Muscle layer of duodenum (tissue), 2 donors: ENCODE data around the gene IL17A.
"Not testable (repeated sequence)": the region's sequence is repeated elsewhere in the genome, so short reads cannot be mapped to it uniquely, and the experiment has no call there.

ENCODE experiments used
- H3K27ac ChIP-seq: one replicate; pipeline ENCODE4 v1.7.0; 2013; ENCODE audit warnings: mild to moderate bottlenecking, low read length
- H3K27me3 ChIP-seq: one replicate; pipeline ENCODE4 v1.7.0; 2013; ENCODE audit warnings: low read depth, mild to moderate bottlenecking, control low read depth, low read length
- H3K36me3 ChIP-seq, 2 donors: one replicate each; pipeline ENCODE4 v1.7.0; 2013; ENCODE audit warnings: low read length in 2 of 2, control low read depth in 1 of 2, mild to moderate bottlenecking in 1 of 2; ENCODE audit not compliant: insufficient read depth in 2 of 2, control insufficient read depth in 1 of 2
- H3K4me1 ChIP-seq, 2 donors: one replicate each; pipeline ENCODE4 v1.7.0; 2013; ENCODE audit warnings: low read length in 2 of 2, mild to moderate bottlenecking in 2 of 2, control low read depth in 1 of 2, moderate library complexity in 1 of 2; ENCODE audit not compliant: insufficient read depth in 2 of 2, control insufficient read depth in 1 of 2
- H3K4me3 ChIP-seq, 2 donors: one replicate each; pipeline ENCODE4 v1.7.0; 2013; ENCODE audit warnings: low read length in 2 of 2, low read depth in 1 of 2, mild to moderate bottlenecking in 1 of 2
- H3K9me3 ChIP-seq, 2 donors: one replicate each; pipeline ENCODE4 v1.7.0; 2013; ENCODE audit warnings: low read length in 2 of 2, control low read depth in 1 of 2, mild to moderate bottlenecking in 1 of 2; ENCODE audit not compliant: control insufficient read depth in 1 of 2
- donor health status: healthy.

Gene IL17A

GRCh38 chr6:52168351-52168750 is 17.8 kb upstream of the IL17A start:
- not testable (repeated sequence) for H3K9me3 ChIP-seq, H3K27me3 ChIP-seq, H3K4me3 ChIP-seq

GRCh38 chr6:52174118-52174517 is 12.1 kb upstream of the IL17A start:
- Histone ChIP-seq H3K27ac (no peak overlapping the region), H3K27me3 (no peaks in the 10 kb centered on the region), H3K36me3 (no peaks in the 10 kb centered on the region), H3K4me3 (no peak overlapping the region), H3K4me1 (no peaks in the 10 kb centered on the region), H3K9me3 (no peaks in the 10 kb centered on the region)

More at GRCh38 chr6:52168351-52168750, 17.8 kb upstream of the IL17A start:
- not testable (repeated sequence) for H3K4me1 ChIP-seq, H3K27ac ChIP-seq, H3K36me3 ChIP-seq

- H3K4me1 ChIP-seq: no peaks in the 10 kb centered on the region
- no peaks in the 10 kb centered on the region for H3K9me3 ChIP-seq
- no peaks in the 10 kb centered on the region for H3K27me3 ChIP-seq
- no peak overlapping the region for H3K27ac ChIP-seq
- H3K4me3 ChIP-seq: no peak overlapping the region
- H3K36me3 ChIP-seq: no peaks in the 10 kb centered on the region
Measured at GRCh38 chr6:52176550-52176949, 9.6 kb upstream of the IL17A start.

GRCh38 chr6:52177961-52178360 is 8.2 kb upstream of the IL17A start:
- H3K27ac ChIP-seq: no peak overlapping the region
- no peaks in the 10 kb centered on the region for H3K9me3 ChIP-seq
- H3K4me3 ChIP-seq: no peak overlapping the region
- H3K36me3 ChIP-seq: no peaks in the 10 kb centered on the region
- H3K4me1 ChIP-seq: no peaks in the 10 kb centered on the region
- H3K27me3 ChIP-seq: no peaks in the 10 kb centered on the region

GRCh38 chr6:52180787-52181558 is 5.2 kb upstream of the IL17A start:
- Histone ChIP-seq H3K36me3 (no peaks in the 10 kb centered on the region), H3K27me3 (no peaks in the 10 kb centered on the region), H3K9me3 (no peaks in the 10 kb centered on the region), H3K27ac (no peak overlapping the region), H3K4me3 (no peak overlapping the region), H3K4me1 (no peaks in the 10 kb centered on the region)

GRCh38 chr6:52183131-52183713 is 3.0 kb upstream of the IL17A start:
- Histone ChIP-seq H3K4me1 (no peaks in the 10 kb centered on the region), H3K36me3 (no peaks in the 10 kb centered on the region), H3K4me3 (no peak overlapping the region), H3K27me3 (no peaks in the 10 kb centered on the region), H3K27ac (no peak overlapping the region), H3K9me3 (no peaks in the 10 kb centered on the region)

DNA sequence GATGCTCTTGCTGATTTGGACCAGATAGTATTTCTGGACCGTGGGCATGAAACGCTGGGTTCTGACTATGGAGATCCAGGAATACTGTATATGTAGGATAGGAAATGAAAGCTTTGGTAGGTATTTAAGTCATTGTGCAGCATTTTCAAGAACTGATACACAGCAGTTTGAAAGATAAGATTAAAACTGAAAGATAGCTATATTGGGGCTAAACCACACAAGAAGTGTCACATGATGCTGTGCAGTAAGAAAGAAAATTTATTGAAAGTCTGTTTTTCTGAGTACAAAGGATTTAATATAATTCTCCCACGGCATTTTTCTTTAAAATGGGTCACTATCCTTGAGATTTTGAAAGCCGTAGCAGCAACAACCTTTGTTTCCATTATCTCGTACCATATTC is 305 bp downstream of the IL17A start:
- H3K27ac ChIP-seq: no peak overlapping the region
- no peaks in the 10 kb centered on the region for H3K36me3 ChIP-seq
- H3K27me3 ChIP-seq: no peaks in the 10 kb centered on the region
- H3K4me3 ChIP-seq: no peak overlapping the region
- no peaks in the 10 kb centered on the region for H3K9me3 ChIP-seq
- H3K4me1 ChIP-seq: no peaks in the 10 kb centered on the region

GRCh38 chr6:52187098-52187497 is 923 bp downstream of the IL17A start:
- no peak overlapping the region for H3K27ac ChIP-seq
- no peaks in the 10 kb centered on the region for H3K27me3 ChIP-seq

GRCh38 chr6:52189974-52190373 is 3.8 kb downstream of the IL17A start:
- Histone ChIP-seq H3K27me3 (no peaks in the 10 kb centered on the region), H3K4me3 (no peak overlapping the region), H3K36me3 (no peaks in the 10 kb centered on the region), H3K27ac (no peak overlapping the region), H3K4me1 (no peaks in the 10 kb centered on the region), H3K9me3 (no peaks in the 10 kb centered on the region)

More at GRCh38 chr6:52187098-52187497, 923 bp downstream of the IL17A start:
- H3K4me3 ChIP-seq: no peak overlapping the region
- no peaks in the 10 kb centered on the region for H3K9me3 ChIP-seq
- H3K36me3 ChIP-seq: no peaks in the 10 kb centered on the region
- no peaks in the 10 kb centered on the region for H3K4me1 ChIP-seq

GRCh38 chr6:52190409-52190808 is 4.2 kb downstream of the IL17A start:
- H3K36me3 ChIP-seq: no peaks in the 10 kb centered on the region
- H3K4me1 ChIP-seq: no peaks in the 10 kb centered on the region
- no peak overlapping the region for H3K27ac ChIP-seq
- no peaks in the 10 kb centered on the region for H3K27me3 ChIP-seq
- H3K4me3 ChIP-seq: no peak overlapping the region
- no peaks in the 10 kb centered on the region for H3K9me3 ChIP-seq

DNA sequence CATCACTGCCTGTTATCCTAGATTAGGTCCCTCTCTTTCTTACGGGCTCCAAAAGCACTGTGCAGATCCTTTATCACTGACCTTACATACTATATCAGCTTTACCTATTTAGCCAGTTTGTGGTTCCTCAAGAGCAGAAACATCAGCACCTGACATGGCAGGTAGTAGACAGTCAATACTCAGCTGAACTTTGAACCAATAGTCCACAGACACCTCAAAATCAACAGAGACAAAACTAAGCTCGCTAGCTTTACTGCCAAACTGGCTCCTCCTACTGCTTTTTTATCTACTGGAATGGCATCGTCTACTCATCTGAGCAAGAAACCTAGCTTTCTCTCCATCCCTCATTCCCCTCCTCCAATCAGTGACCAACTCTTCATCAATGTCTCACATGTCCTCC is 5.6 kb downstream of the IL17A start:
- Histone ChIP-seq H3K27me3 (no peaks in the 10 kb centered on the region), H3K36me3 (no peaks in the 10 kb centered on the region), H3K27ac (no peak overlapping the region), H3K9me3 (no peaks in the 10 kb centered on the region), H3K4me3 (no peak overlapping the region), H3K4me1 (no peaks in the 10 kb centered on the region)

DNA sequence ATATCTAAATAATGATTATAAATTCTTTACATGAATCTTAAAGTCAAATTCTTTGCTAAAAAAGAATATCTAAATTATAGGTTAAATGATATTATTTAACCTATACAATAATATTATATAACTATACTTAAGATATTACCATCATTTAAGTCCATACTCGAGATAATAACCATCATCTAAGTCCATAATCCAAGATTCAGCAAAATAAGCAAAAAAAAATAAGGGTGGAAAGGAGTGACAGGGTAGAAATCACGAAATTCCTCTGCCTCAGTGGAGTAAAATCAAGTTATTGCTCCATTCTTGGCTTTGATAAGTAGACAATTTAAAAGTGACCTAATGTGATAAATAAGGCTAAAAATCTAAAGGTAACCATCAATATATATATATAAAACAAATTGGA is 9.7 kb downstream of the IL17A start:
- Histone ChIP-seq H3K9me3 (peaks cover 0 to 6% of the 10 kb centered on the region in 2 donors), H3K36me3 (no peaks in the 10 kb centered on the region), H3K4me1 (no peaks in the 10 kb centered on the region), H3K27me3 (no peaks in the 10 kb centered on the region), H3K4me3 (no peak overlapping the region), H3K27ac (no peak overlapping the region)
